Measurements from ENCODE around the gene PHOX2B. TPM values are rescaled to one million over a fixed set of nuclear protein-coding genes. Genes with fewer than 3 reads are reported as not detected.

The PHOX2B gene
- total and polyA plus RNA-seq, 2 of the 4 experiments (the other 2 are of a cell fraction): not detected

DNA sequence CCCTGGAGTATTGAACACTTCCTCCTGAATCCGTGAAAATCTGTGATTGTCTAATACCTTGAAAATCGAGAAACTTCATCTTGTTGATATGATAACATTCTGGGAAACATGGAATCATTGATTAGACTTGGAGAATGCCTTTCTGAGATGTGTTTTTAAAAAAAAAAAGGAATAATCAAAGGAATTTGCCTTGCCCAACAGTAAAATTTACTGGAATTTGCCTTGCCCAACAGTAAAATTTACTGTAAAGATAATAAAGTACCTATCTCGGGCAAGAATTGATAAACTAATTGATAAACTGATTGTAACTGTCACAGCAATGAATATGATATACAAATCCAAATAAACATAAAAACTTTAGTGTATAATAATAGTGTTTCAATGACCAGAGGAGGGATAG is 44.7 kb downstream of the PHOX2B start:
- no TSS peak for BruUV-seq (replicated peaks)
- no peaks in the 10 kb centered on the region for H4K20me1 ChIP-seq (ENCODE audit: insufficient read depth, low read length)
- dilution Hi-C loops (cut with HindIII; ENCODE audit: low sequenced_read_pairs, unreplicated experiment): no loop called here
- in situ Hi-C loops (cut with MboI; ENCODE audit: low sequenced_read_pairs): no loop called here
- CTCF ChIA-PET: no interaction called here
- TF ChIP-seq, protein P1, sequence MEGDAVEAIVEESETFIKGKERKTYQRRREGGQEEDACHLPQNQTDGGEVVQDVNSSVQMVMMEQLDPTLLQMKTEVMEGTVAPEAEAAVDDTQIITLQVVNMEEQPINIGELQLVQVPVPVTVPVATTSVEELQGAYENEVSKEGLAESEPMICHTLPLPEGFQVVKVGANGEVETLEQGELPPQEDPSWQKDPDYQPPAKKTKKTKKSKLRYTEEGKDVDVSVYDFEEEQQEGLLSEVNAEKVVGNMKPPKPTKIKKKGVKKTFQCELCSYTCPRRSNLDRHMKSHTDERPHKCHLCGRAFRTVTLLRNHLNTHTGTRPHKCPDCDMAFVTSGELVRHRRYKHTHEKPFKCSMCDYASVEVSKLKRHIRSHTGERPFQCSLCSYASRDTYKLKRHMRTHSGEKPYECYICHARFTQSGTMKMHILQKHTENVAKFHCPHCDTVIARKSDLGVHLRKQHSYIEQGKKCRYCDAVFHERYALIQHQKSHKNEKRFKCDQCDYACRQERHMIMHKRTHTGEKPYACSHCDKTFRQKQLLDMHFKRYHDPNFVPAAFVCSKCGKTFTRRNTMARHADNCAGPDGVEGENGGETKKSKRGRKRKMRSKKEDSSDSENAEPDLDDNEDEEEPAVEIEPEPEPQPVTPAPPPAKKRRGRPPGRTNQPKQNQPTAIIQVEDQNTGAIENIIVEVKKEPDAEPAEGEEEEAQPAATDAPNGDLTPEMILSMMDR (conservative IDR thresholded peaks at IDR 0.05; ENCODE audit: low read depth, low read length): no peak
- TF ChIP-seq CHD1 (IDR thresholded peaks at IDR 0.05; ENCODE audit: low read depth, low read length): no peak
- TF ChIP-seq, protein P2, sequence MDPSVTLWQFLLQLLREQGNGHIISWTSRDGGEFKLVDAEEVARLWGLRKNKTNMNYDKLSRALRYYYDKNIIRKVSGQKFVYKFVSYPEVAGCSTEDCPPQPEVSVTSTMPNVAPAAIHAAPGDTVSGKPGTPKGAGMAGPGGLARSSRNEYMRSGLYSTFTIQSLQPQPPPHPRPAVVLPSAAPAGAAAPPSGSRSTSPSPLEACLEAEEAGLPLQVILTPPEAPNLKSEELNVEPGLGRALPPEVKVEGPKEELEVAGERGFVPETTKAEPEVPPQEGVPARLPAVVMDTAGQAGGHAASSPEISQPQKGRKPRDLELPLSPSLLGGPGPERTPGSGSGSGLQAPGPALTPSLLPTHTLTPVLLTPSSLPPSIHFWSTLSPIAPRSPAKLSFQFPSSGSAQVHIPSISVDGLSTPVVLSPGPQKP (IDR thresholded peaks at IDR 0.05; ENCODE audit: borderline replicate concordance, low read depth, low read length): no peak
- TF ChIP-seq BHLHE40 (IDR thresholded peaks at IDR 0.05; ENCODE audit: low read depth, low read length): no peak
- H4K5ac ChIP-seq (ENCODE audit: low read depth, low read length): no peak overlapping the region
- POLR2A ChIA-PET (ENCODE audit: unreplicated experiment): no interaction called here
- no peak overlapping the region for H3K14ac ChIP-seq (replicated peaks; ENCODE audit: low read depth, low read length)
- no peak overlapping the region for H3K18ac ChIP-seq (ENCODE audit: low read depth, low read length)
- H3K9me3 ChIP-seq (ENCODE audit: control insufficient read depth, insufficient read depth, low read length): no peaks in the 10 kb centered on the region
- intact Hi-C loops (cut with micrococcal nuclease): no loop called here
- no peak overlapping the region for H3K9ac ChIP-seq (ENCODE audit: low read depth, low read length)
- no peak overlapping the region for H2BK20ac ChIP-seq (ENCODE audit: low read depth, low read length)
- H3K4me1 ChIP-seq (ENCODE audit: control insufficient read depth, insufficient read depth, low read length): no peaks in the 10 kb centered on the region; the same call in 1 of the 2 replicates
- H2AK9ac ChIP-seq (replicated peaks; ENCODE audit: low read depth, low read length, poor library complexity): no peak overlapping the region
- H3K4me3 ChIP-seq (ENCODE audit: insufficient read depth, low read depth, low read length): no peak overlapping the region
- no peaks in the 10 kb centered on the region for H3K79me1 ChIP-seq (ENCODE audit: low read depth in 1 of 2, low read length in 2 of 2)
- 100% methylated on average over 1 of the region's 3 CpGs; no CpG with 5 or more reads in 1 of the 2 experiments for WGBS, 2 experiments (ENCODE audit: extremely low coverage in 2 of 2, insufficient read length in 1 of 2)
- H2BK5ac ChIP-seq (ENCODE audit: low read depth, low read length, poor library complexity, severe bottlenecking): no peak overlapping the region
- ATAC-seq (ENCODE audit: low read depth): no peak
- H3K4me2 ChIP-seq (ENCODE audit: low read depth, low read length): no peak overlapping the region
- no peaks in the 10 kb centered on the region for H3K9me1 ChIP-seq (ENCODE audit: insufficient read depth, low read length)
- no peak overlapping the region for H4K8ac ChIP-seq (ENCODE audit: low read depth in 2 of 2, low read length in 2 of 2)
- H3K4ac ChIP-seq (ENCODE audit: low read depth, low read length): no peak overlapping the region
- H3K27me3 ChIP-seq (ENCODE audit: control insufficient read depth, insufficient read depth, low read length): peaks cover 13% of the 10 kb centered on the region
- no peak for DNase-seq
- no peak overlapping the region for H3K27ac ChIP-seq (ENCODE audit: insufficient read depth, low read length)
- no peak overlapping the region for H3K23ac ChIP-seq (ENCODE audit: low read depth, low read length)
- H2AFZ ChIP-seq (replicated peaks; ENCODE audit: low read length, poor library complexity): no peak overlapping the region
- no peak overlapping the region for H3K56ac ChIP-seq (ENCODE audit: extremely low read depth, insufficient read depth, low read length)
- no peak overlapping the region for H4K91ac ChIP-seq (ENCODE audit: insufficient read depth, low read depth, low read length)
- H2BK120ac ChIP-seq (ENCODE audit: low read depth, low read length): no peak overlapping the region
- H2AK5ac ChIP-seq (ENCODE audit: low read depth, low read length): no peak overlapping the region
- no peaks in the 10 kb centered on the region; the same call in 1 of the 2 replicates for H3K36me3 ChIP-seq (ENCODE audit: control insufficient read depth, insufficient read depth, low read length)
- H2BK15ac ChIP-seq (ENCODE audit: low read depth, low read length): no peak overlapping the region

All from IMR-90 (cell line).